ENCODE data around the gene C1RL. TPM values are rescaled to one million over a fixed set of nuclear protein-coding genes. Genes with fewer than 3 reads are reported as not detected.
A peak's percentile ranks its signal among the peaks of the same experiment; 100 is the strongest.

Gene C1RL
- total RNA-seq, 1 donor from 2014 or later, result 26.6 TPM

DNA sequence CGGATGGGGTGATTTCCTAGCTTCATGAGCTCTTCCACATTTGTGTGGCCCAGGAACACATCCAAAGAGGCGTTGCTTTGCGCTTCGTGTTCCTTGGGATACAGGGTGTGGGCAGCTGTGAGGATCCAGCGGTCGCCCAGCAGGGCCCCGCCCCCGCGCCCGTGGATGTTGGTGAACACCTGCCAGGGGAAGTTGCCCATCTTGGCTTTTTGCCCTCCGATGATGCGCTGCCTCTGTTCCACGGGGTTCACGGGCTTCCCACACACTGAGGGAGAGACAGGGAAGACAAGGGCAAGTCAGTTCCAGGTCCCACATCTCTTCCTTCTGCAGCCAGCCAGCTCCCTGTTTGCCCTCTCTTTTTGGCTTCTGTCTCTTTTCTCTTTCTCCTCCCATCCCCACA is 28.0 kb downstream of the C1RL start:
- no peaks in the 10 kb centered on the region for H3K27me3 ChIP-seq (ENCODE audit: control insufficient read depth, insufficient read depth, low read length)
- TF ChIP-seq, protein P1, sequence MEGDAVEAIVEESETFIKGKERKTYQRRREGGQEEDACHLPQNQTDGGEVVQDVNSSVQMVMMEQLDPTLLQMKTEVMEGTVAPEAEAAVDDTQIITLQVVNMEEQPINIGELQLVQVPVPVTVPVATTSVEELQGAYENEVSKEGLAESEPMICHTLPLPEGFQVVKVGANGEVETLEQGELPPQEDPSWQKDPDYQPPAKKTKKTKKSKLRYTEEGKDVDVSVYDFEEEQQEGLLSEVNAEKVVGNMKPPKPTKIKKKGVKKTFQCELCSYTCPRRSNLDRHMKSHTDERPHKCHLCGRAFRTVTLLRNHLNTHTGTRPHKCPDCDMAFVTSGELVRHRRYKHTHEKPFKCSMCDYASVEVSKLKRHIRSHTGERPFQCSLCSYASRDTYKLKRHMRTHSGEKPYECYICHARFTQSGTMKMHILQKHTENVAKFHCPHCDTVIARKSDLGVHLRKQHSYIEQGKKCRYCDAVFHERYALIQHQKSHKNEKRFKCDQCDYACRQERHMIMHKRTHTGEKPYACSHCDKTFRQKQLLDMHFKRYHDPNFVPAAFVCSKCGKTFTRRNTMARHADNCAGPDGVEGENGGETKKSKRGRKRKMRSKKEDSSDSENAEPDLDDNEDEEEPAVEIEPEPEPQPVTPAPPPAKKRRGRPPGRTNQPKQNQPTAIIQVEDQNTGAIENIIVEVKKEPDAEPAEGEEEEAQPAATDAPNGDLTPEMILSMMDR (IDR thresholded peaks at IDR 0.05; ENCODE audit: insufficient read depth, low read length, poor library complexity, severe bottlenecking), result no peak

GRCh38 chr12:7079826-7080125 is 29.2 kb downstream of the C1RL start:
- TF ChIP-seq, protein P1 (IDR thresholded peaks at IDR 0.05; ENCODE audit: insufficient read depth, low read length, poor library complexity, severe bottlenecking), result no peak
- Histone ChIP-seq H3K27me3 (ENCODE audit: control insufficient read depth, insufficient read depth, low read length) (no peaks in the 10 kb centered on the region), H3K4me3 (ENCODE audit: low read depth, low read length) (no peak overlapping the region), H3K36me3 (ENCODE audit: control insufficient read depth, insufficient read depth, low read length) (no peaks in the 10 kb centered on the region)
- DNase-seq (ENCODE audit: low read depth), result peak; percentile 42

More for the DNA sequence above, 28.0 kb downstream of the C1RL start:
- no peak overlapping the region for H3K4me3 ChIP-seq (ENCODE audit: low read depth, low read length)
- DNase-seq (ENCODE audit: low read depth), result no peak
- no peaks in the 10 kb centered on the region for H3K36me3 ChIP-seq (ENCODE audit: control insufficient read depth, insufficient read depth, low read length)

GRCh38 chr12:7078163-7078562 is 30.9 kb downstream of the C1RL start:
- no peaks in the 10 kb centered on the region for H3K27me3 ChIP-seq (ENCODE audit: control insufficient read depth, insufficient read depth, low read length)
- TF ChIP-seq, protein P1 (IDR thresholded peaks at IDR 0.05; ENCODE audit: insufficient read depth, low read length, poor library complexity, severe bottlenecking), result no peak
- H3K4me3 ChIP-seq (ENCODE audit: low read depth, low read length), result no peak overlapping the region
- no peak for DNase-seq (ENCODE audit: low read depth)
- H3K36me3 ChIP-seq (ENCODE audit: control insufficient read depth, insufficient read depth, low read length), result no peaks in the 10 kb centered on the region

GRCh38 chr12:7076493-7076892 is 32.5 kb downstream of the C1RL start:
- Histone ChIP-seq H3K36me3 (ENCODE audit: control insufficient read depth, insufficient read depth, low read length) (no peaks in the 10 kb centered on the region), H3K27me3 (ENCODE audit: control insufficient read depth, insufficient read depth, low read length) (no peaks in the 10 kb centered on the region), H3K4me3 (ENCODE audit: low read depth, low read length) (no peak overlapping the region)
- TF ChIP-seq, protein P1 (IDR thresholded peaks at IDR 0.05; ENCODE audit: insufficient read depth, low read length, poor library complexity, severe bottlenecking), result no peak
- DNase-seq (ENCODE audit: low read depth), result no peak

- no peak for DNase-seq (ENCODE audit: low read depth)
- no peaks in the 10 kb centered on the region for H3K36me3 ChIP-seq (ENCODE audit: control insufficient read depth, insufficient read depth, low read length)
Measured at GRCh38 chr12:7075939-7076338, 33.1 kb downstream of the C1RL start.

DNA sequence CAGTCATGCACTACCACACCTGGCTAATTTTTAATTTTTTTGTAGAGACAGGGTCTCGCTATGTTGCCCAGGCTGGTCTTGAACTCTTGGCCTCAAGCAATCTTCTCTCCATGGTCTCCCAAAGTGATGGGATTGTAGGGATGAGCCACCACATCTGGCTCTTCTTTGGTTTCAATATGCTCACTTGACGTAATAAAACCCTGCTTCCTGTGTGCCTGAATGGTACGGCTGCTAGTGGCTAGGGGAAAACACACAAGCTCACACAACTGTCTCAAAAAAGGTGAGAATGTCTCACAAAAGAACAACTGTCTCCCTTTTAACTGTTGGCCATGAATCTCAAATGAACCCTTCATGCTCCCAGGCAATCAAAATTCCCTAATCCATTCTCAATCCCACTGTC is 33.5 kb downstream of the C1RL start:
- TF ChIP-seq, protein P1 (IDR thresholded peaks at IDR 0.05; ENCODE audit: insufficient read depth, low read length, poor library complexity, severe bottlenecking), result no peak
- no peak for DNase-seq (ENCODE audit: low read depth)
- Histone ChIP-seq H3K4me3 (ENCODE audit: low read depth, low read length) (no peak overlapping the region), H3K27me3 (ENCODE audit: control insufficient read depth, insufficient read depth, low read length) (no peaks in the 10 kb centered on the region), H3K36me3 (ENCODE audit: control insufficient read depth, insufficient read depth, low read length) (no peaks in the 10 kb centered on the region)

More at GRCh38 chr12:7075939-7076338, 33.1 kb downstream of the C1RL start:
- H3K27me3 ChIP-seq (ENCODE audit: control insufficient read depth, insufficient read depth, low read length), result no peaks in the 10 kb centered on the region
- no peak overlapping the region for H3K4me3 ChIP-seq (ENCODE audit: low read depth, low read length)
- TF ChIP-seq, protein P1 (IDR thresholded peaks at IDR 0.05; ENCODE audit: insufficient read depth, low read length, poor library complexity, severe bottlenecking), result no peak
